NCI-H1436 (cell line): Measurements from ENCODE around the gene WBP1L.
"Not testable (repeated sequence)": the region's sequence is repeated elsewhere in the genome, so short reads cannot be mapped to it uniquely, and the experiment has no call there.

Source experiments
- DNase-seq: peaks from one replicate; lab custom pipeline; 2025; lab: John Stamatoyannopoulos, UW

The WBP1L gene

GRCh38 chr10:102723989-102724388 lies 19.8 kb upstream of the WBP1L start:
- DNase-seq = no peak

DNA sequence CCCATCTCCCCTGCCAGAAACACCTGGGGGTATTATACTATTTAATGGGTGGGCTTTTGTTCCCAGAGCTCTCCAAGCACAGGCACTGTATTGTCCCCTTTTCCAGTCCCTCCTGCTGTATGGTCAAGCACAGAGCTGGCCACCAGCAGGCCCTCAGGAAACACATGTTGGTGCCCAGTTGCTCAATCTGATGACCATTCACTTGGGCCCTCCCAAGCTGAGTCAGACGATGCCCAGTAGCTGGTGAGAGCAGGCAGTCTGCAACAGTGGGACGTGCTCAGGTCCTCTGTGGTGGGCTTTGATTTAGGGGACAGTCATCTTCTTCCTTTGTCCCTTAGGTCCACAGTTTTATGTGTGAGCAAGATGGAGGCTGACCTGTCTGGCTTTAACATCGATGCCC lies 17.5 kb upstream of the WBP1L start:
- no peak for DNase-seq

- no peak for DNase-seq
Observed at GRCh38 chr10:102727037-102727818, 16.5 kb upstream of the WBP1L start.

- peak; percentile 24 for DNase-seq
Observed at GRCh38 chr10:102729029-102730026, 14.4 kb upstream of the WBP1L start.

DNA sequence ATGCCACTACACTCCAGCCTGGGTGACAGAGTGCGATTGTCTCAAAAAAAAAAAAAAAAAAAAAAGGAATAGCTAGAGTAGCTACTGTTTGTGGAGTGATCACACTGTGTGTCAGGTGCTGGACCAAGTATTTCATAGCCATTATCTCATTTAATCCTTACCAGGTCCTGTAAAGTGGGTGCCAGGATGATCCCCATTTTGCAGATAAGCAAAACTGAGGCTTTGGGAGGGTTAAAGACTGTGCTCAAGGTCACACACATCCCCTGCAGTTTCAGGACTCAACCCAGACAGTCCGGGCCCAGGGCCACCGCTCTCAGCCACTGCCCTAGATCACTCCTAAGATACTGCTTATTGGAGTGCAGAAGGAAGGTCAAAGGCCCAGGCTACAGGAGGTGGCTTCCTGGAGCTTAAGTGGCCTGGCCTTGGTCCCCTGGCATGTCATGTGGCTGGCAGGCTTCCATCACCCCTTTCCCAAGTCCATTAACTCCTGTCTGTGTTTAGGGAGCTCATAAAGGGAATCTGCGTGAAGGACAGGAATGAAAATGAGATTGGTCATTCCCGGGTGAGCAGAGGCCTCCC lies 12.4 kb upstream of the WBP1L start:
- no peak for DNase-seq

GRCh38 chr10:102732661-102733060 lies 11.1 kb upstream of the WBP1L start:
- no peak for DNase-seq

DNA sequence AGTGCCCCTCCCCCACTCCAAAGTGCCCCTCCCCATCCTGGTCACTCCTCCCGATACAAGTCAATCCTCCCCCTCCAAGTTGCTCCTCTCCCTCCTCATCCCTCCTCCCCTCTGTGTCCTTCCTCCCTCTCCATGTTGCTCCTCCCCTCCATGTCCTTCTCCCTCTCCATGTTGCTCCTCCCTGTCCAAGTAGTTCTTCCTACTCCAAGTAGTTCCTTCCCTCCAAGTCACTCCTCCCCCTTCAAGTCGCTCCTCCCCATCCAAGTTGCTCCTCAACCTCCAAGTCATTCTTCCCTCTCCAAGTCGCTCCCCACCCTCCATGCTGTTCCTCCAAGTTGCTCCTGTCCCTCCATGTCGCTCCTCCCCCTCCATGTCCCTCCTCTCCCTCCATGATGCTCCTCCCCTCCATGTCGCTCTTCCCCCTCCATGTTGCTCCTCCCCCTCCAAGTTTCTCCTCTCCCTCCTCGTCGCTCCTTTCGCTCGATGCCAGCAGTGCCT lies 8.6 kb upstream of the WBP1L start:
- DNase-seq = no peak

DNA sequence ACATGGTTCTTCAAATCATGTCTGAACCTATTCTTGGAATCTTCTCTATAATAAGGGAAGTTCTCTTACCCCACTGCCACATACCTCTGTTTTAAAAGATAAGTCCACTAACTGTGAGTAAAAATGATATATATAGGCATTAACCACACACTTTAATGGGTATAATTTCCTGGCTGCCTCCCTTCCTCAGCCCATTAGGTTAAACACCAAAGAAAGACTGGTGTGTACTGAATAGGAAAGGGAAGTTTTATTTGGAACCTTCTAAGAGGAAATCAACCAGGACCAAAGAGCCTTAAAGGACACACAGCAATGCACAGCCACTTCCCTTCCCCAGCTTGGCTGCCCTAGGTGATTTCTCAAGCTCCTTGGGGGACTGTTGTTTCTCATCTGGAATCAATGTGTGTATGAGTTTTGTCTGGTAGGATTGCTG lies 5.0 kb upstream of the WBP1L start:
- DNase-seq = no peak

- DNase-seq = no peak
Observed at GRCh38 chr10:102740229-102740628, 3.5 kb upstream of the WBP1L start.

- DNase-seq = no peak
Observed at GRCh38 chr10:102741726-102742237, 2.0 kb upstream of the WBP1L start.

- DNase-seq = not testable (repeated sequence)
Observed at GRCh38 chr10:102742313-102742712, 1.4 kb upstream of the WBP1L start.

DNA sequence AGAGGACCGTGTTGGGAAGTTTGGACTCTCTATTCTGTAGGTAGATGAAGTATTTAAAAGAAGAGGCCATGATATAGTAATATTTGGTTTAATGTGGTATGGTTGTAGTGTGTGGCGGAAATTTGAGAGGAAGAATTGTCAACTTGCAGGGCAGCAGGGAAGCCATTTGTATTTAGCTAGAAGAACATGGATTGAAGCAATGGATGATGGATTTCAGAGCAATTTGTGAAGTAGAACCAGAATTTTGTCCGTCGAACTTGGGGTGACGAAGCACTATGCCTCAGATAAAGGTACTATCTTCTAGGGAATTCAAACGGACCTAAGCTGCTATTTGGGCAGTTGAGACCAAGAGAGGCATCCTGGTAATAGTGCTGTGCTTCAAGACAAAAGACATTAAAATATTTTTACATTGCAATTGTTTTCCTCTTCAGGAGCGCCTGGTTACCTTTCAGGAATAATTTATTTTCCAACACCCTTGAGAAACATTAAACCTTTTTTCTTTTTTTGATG lies 615 bp upstream of the WBP1L start:
- no peak for DNase-seq

- DNase-seq = no peak
Observed at GRCh38 chr10:102744374-102745051, 765 bp downstream of the WBP1L start.

DNA sequence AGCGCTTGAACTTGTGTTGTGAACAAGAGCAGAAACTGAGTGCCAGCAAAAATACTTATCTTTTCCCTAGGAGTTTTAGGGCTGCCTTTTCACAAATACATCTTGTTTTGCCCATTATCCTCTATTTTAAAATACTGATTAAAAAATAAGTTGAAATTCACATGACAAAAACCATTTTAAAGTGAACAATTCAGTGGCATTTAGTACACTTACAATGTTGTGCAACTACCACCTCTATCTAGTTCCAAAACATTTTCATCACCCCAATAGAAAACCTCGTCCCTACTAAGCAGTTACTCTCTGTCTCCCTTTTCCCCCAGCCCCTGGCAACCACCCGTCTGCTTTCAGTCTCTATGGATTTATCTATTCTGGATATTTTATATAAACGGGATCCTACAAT lies 1.4 kb downstream of the WBP1L start:
- no peak for DNase-seq

GRCh38 chr10:102752266-102752930 lies 8.7 kb downstream of the WBP1L start:
- DNase-seq = no peak

GRCh38 chr10:102752934-102753664 lies 9.4 kb downstream of the WBP1L start:
- peak; percentile 3 for DNase-seq

- no peak for DNase-seq
Observed at GRCh38 chr10:102753718-102754117, 10.0 kb downstream of the WBP1L start.

DNA sequence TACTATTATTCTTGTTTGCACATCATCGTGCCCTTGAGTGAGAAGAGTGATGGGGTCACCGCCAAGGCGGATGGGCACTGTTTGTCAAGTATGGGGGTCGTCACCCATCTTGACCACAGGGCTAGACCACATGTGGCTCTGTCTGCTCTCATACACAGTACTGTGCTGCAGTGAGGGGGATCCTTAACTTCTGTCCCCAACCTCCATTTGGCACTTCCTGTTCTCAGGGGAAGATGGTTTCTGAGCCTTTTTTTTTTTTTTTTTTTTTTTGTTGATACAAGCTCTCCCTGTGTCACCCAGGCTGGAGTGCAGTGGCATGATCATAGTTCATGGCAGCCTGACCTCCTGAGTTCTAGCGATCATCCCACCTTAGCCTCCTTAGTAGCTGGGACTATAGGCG lies 13.6 kb downstream of the WBP1L start:
- DNase-seq = no peak

GRCh38 chr10:102758240-102758932 lies 14.6 kb downstream of the WBP1L start:
- DNase-seq = no peak

DNA sequence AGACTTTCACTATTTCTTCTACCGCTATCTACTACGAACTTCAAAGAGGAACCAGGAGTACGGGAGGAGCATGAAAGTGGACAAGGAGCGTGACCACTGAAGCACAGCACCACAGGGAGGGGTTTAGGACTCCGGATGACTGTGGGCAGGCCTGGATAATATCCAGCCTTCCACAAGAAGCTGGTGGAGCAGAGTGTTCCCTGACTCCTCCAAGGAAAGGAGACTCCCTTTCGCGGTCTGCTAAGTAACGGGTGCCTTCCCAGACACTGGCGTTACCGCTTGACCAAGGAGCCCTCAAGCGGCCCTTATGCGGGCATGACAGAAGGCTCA lies 15.2 kb downstream of the WBP1L start:
- not testable (repeated sequence) for DNase-seq
